Epithelial cell of prostate (primary cell): ENCODE measurements around the gene IMMP2L.

Source experiments
- DNase-seq: peaks from one replicate; pipeline ENCODE4 v3.0.0-alpha.2; 2011; ENCODE audit warnings: low read depth, low spot score
- H3K27ac ChIP-seq: fragments of 450-650 bp; 2 replicates; pipeline ENCODE4 v1.5.1; 2017; ENCODE audit warnings: mild to moderate bottlenecking

The IMMP2L gene

GRCh38 chr7:110871856-110872255 is 690.4 kb downstream of the IMMP2L start:
- DNase-seq, result no peak

GRCh38 chr7:110870926-110871325 is 691.4 kb downstream of the IMMP2L start:
- H3K27ac ChIP-seq, result no peak overlapping the region
- DNase-seq, result no peak

More at GRCh38 chr7:110871856-110872255, 690.4 kb downstream of the IMMP2L start:
- H3K27ac ChIP-seq, result no peak overlapping the region

- H3K27ac ChIP-seq, result no peak overlapping the region
- DNase-seq, result no peak
Observed at GRCh38 chr7:110868458-110868857, 693.8 kb downstream of the IMMP2L start.

- H3K27ac ChIP-seq, result no peak overlapping the region
- DNase-seq, result no peak
Observed at GRCh38 chr7:110867771-110868170, 694.5 kb downstream of the IMMP2L start.

GRCh38 chr7:110863258-110863657 is 699.0 kb downstream of the IMMP2L start:
- no peak overlapping the region for H3K27ac ChIP-seq
- DNase-seq, result no peak

- H3K27ac ChIP-seq, result no peak overlapping the region
- no peak for DNase-seq
Observed at GRCh38 chr7:110861163-110861562, 701.1 kb downstream of the IMMP2L start.

- no peak for DNase-seq
- H3K27ac ChIP-seq, result no peak overlapping the region
Observed at GRCh38 chr7:110857106-110857505, 705.2 kb downstream of the IMMP2L start.

GRCh38 chr7:110856704-110857103 is 705.6 kb downstream of the IMMP2L start:
- H3K27ac ChIP-seq, result no peak overlapping the region
- DNase-seq, result no peak

GRCh38 chr7:110854651-110855050 is 707.6 kb downstream of the IMMP2L start:
- DNase-seq, result no peak

GRCh38 chr7:110854166-110854565 is 708.1 kb downstream of the IMMP2L start:
- DNase-seq, result no peak
- H3K27ac ChIP-seq, result no peak overlapping the region

More at GRCh38 chr7:110854651-110855050, 707.6 kb downstream of the IMMP2L start:
- H3K27ac ChIP-seq, result no peak overlapping the region

- no peak overlapping the region for H3K27ac ChIP-seq
- no peak for DNase-seq
Observed at GRCh38 chr7:110853263-110853662, 709.0 kb downstream of the IMMP2L start.

GRCh38 chr7:110852156-110852940 is 709.9 kb downstream of the IMMP2L start:
- peak; percentile 44 for DNase-seq
- no peak overlapping the region for H3K27ac ChIP-seq

GRCh38 chr7:110850224-110850623 is 712.1 kb downstream of the IMMP2L start:
- DNase-seq, result no peak
- no peak overlapping the region for H3K27ac ChIP-seq

GRCh38 chr7:110842796-110843195 is 719.5 kb downstream of the IMMP2L start:
- no peak overlapping the region for H3K27ac ChIP-seq
- no peak for DNase-seq

GRCh38 chr7:110841840-110842545 is 720.3 kb downstream of the IMMP2L start:
- H3K27ac ChIP-seq, result no peak overlapping the region
- DNase-seq, result no peak

- H3K27ac ChIP-seq, result no peak overlapping the region
- no peak for DNase-seq
Observed at GRCh38 chr7:110839866-110840265, 722.4 kb downstream of the IMMP2L start.

GRCh38 chr7:110835849-110836248 is 726.4 kb downstream of the IMMP2L start:
- no peak overlapping the region for H3K27ac ChIP-seq
- DNase-seq, result no peak

- no peak for DNase-seq
- no peak overlapping the region for H3K27ac ChIP-seq
Observed at GRCh38 chr7:110835218-110835617, 727.1 kb downstream of the IMMP2L start.

- no peak for DNase-seq
- no peak overlapping the region for H3K27ac ChIP-seq
Observed at GRCh38 chr7:110831419-110831818, 730.9 kb downstream of the IMMP2L start.

GRCh38 chr7:110830778-110831177 is 731.5 kb downstream of the IMMP2L start:
- DNase-seq, result no peak
- no peak overlapping the region for H3K27ac ChIP-seq

GRCh38 chr7:110827936-110828335 is 734.4 kb downstream of the IMMP2L start:
- DNase-seq, result no peak
- no peak overlapping the region for H3K27ac ChIP-seq
